Measurements from ENCODE around the gene REC114. TPM values are rescaled to one million over a fixed set of nuclear protein-coding genes. Genes with fewer than 3 reads are reported as not detected.

REC114 gene, protein sequence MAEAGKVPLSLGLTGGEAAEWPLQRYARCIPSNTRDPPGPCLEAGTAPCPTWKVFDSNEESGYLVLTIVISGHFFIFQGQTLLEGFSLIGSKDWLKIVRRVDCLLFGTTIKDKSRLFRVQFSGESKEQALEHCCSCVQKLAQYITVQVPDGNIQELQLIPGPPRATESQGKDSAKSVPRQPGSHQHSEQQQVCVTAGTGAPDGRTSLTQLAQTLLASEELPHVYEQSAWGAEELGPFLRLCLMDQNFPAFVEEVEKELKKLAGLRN
- not detected in 2 replicates for total RNA-seq
- not detected for total RNA-seq (2013)
- polyA plus RNA-seq, result not detected in 2 replicates
- polyA minus RNA-seq, result not detected in 2 replicates

DNA sequence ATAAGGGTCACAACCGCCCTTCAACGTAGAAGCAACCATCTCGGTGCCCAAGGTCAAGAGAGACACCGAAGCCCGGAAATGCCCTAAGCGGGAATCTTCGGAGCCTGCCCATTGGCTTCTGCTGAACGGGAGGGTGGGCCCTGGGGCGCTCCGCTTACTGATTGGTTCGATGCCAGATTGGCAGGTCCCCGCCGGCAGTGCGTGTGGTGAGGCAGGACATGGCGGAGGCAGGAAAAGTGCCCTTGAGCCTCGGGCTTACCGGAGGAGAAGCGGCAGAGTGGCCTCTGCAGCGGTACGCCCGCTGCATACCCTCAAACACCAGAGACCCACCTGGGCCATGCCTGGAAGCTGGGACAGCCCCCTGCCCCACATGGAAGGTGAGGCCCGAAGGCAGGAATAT lies at the start of gene REC114:
Gene REC114 (plus strand): TSS at position 197 of the 400 bp plus-strand sequence. CDS start 22 bp downstream, at position 219.
- POLR2A ChIA-PET, result no interaction called here
- H3K27me3 Mint-ChIP-seq, result peaks cover 33% of the 10 kb centered on the region
- WGBS (ENCODE audit: insufficient coverage), result 95% methylated on average over 22 of the region's 22 CpGs

DNA sequence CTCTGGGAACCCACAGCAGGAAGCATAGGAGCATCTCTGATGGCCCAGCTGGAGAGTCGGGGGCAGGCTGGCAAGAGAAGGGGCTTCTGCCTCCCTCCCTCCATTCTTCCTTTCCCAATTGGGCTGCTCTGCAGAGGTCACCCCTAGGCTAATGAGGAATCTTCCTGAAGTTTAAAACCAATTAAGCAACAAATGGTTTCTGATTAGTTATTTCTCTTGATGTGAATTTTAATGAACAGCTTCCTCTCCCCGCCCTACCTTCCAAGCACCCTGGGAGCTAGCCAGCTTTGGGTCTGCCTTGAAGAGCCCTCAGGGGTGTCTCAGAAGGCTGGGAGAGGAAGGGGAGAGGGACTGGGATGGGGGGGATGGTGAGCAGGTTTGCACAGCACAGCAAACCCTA lies 49.6 kb upstream of the REC114 start:
- CTCF ChIA-PET, result no interaction called here
- H3K9me3 Mint-ChIP-seq (ENCODE audit: insufficient read depth), result no peaks in the 10 kb centered on the region
- H2AFZ ChIP-seq (ENCODE audit: insufficient read depth, low read depth, low read length, poor library complexity, severe bottlenecking), result no peak overlapping the region

More for the DNA sequence above, at the start of gene REC114:
- Histone ChIP-seq H3K27ac (ENCODE audit: low read length in 2 of 2) (no peak within 1 kb of the TSS), H3K9ac (ENCODE audit: low read length) (no peak within 1 kb of the TSS), H4K20me1 (ENCODE audit: control insufficient read depth, insufficient read depth, low read length, poor library complexity, severe bottlenecking) (no peaks in the 10 kb centered on the region), H3K9me3 (ENCODE audit: control extremely low read depth in 1 of 3, control insufficient read depth in 2 of 3, insufficient read depth in 1 of 3, low read length in 2 of 3) (no peaks in the 10 kb centered on the region), H3K79me2 (ENCODE audit: control insufficient read depth, insufficient read depth, low read length) (no peaks in the 10 kb centered on the region), H3K27me3 (replicated peaks in 1 of 4; ENCODE audit: control extremely low read depth in 1 of 4, control insufficient read depth in 3 of 4, insufficient read depth in 4 of 4, low read length in 3 of 4) (peaks cover 0 to 8% (median 0%) of the 10 kb centered on the region in 4 experiments), H3K4me1 (ENCODE audit: control insufficient read depth in 2 of 2, insufficient read depth in 2 of 2, low read length in 2 of 2) (no peaks in the 10 kb centered on the region), H3K4me2 (replicated peaks; ENCODE audit: low read depth, low read length, poor library complexity, severe bottlenecking) (no peak within 1 kb of the TSS), H2AFZ (ENCODE audit: insufficient read depth, low read depth, low read length, poor library complexity, severe bottlenecking) (no peak within 1 kb of the TSS), H3K36me3 (replicated peaks in 1 of 2; ENCODE audit: control extremely low read depth in 1 of 2, control insufficient read depth in 1 of 2, extremely low read depth in 1 of 2, insufficient read depth in 2 of 2, low read length in 1 of 2) (no peaks in the 10 kb centered on the region), H3K4me3 (ENCODE audit: control extremely low read depth in 1 of 5, extremely low read depth in 1 of 5, insufficient read depth in 1 of 5, low read depth in 2 of 5, low read length in 4 of 5) (no peak within 1 kb of the TSS)
- intact Hi-C loops (cut with micrococcal nuclease), result no loop called here
- TF ChIP-seq, protein P1, sequence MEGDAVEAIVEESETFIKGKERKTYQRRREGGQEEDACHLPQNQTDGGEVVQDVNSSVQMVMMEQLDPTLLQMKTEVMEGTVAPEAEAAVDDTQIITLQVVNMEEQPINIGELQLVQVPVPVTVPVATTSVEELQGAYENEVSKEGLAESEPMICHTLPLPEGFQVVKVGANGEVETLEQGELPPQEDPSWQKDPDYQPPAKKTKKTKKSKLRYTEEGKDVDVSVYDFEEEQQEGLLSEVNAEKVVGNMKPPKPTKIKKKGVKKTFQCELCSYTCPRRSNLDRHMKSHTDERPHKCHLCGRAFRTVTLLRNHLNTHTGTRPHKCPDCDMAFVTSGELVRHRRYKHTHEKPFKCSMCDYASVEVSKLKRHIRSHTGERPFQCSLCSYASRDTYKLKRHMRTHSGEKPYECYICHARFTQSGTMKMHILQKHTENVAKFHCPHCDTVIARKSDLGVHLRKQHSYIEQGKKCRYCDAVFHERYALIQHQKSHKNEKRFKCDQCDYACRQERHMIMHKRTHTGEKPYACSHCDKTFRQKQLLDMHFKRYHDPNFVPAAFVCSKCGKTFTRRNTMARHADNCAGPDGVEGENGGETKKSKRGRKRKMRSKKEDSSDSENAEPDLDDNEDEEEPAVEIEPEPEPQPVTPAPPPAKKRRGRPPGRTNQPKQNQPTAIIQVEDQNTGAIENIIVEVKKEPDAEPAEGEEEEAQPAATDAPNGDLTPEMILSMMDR (IDR thresholded peaks at IDR 0.05), result no peak
- TF ChIP-seq EZH2 (IDR thresholded peaks at IDR 0.05; ENCODE audit: borderline replicate concordance, insufficient read depth, low read depth, low read length, poor library complexity, severe bottlenecking), result no peak
- DNase-seq (no peak), ATAC-seq (ENCODE audit: low read depth) (no peak)
- Mint-ChIP-seq H3K27ac (no peak within 1 kb of the TSS), H3K4me3 (no peak within 1 kb of the TSS), H3K9me3 (ENCODE audit: insufficient read depth) (no peaks in the 10 kb centered on the region), H3K4me1 (no peaks in the 10 kb centered on the region)
- CTCF ChIA-PET, result no interaction called here

More for the DNA sequence above, 49.6 kb upstream of the REC114 start:
- no peak overlapping the region for H3K4me3 Mint-ChIP-seq
- Histone ChIP-seq H3K9ac (ENCODE audit: low read length) (no peak overlapping the region), H3K27ac (ENCODE audit: low read length in 2 of 2) (no peak overlapping the region), H4K20me1 (ENCODE audit: control insufficient read depth, insufficient read depth, low read length, poor library complexity, severe bottlenecking) (no peaks in the 10 kb centered on the region), H3K79me2 (ENCODE audit: control insufficient read depth, insufficient read depth, low read length) (no peaks in the 10 kb centered on the region), H3K4me1 (ENCODE audit: control insufficient read depth in 2 of 2, insufficient read depth in 2 of 2, low read length in 2 of 2) (no peaks in the 10 kb centered on the region), H3K36me3 (replicated peaks in 1 of 2; ENCODE audit: control extremely low read depth in 1 of 2, control insufficient read depth in 1 of 2, extremely low read depth in 1 of 2, insufficient read depth in 2 of 2, low read length in 1 of 2) (no peaks in the 10 kb centered on the region), H3K27me3 (replicated peaks in 1 of 4; ENCODE audit: control extremely low read depth in 1 of 4, control insufficient read depth in 3 of 4, insufficient read depth in 4 of 4, low read length in 3 of 4) (peaks cover 0 to 6% (median 0%) of the 10 kb centered on the region in 4 experiments), H3K9me3 (ENCODE audit: control extremely low read depth in 1 of 3, control insufficient read depth in 2 of 3, insufficient read depth in 1 of 3, low read length in 2 of 3) (no peaks in the 10 kb centered on the region), H3K4me3 (ENCODE audit: control extremely low read depth in 1 of 5, extremely low read depth in 1 of 5, insufficient read depth in 1 of 5, low read depth in 2 of 5, low read length in 4 of 5) (no peak overlapping the region), H3K4me2 (replicated peaks; ENCODE audit: low read depth, low read length, poor library complexity, severe bottlenecking) (no peak overlapping the region)
- POLR2A ChIA-PET, result no interaction called here
- TF ChIP-seq, protein P1 (IDR thresholded peaks at IDR 0.05), result no peak
- TF ChIP-seq EZH2 (IDR thresholded peaks at IDR 0.05; ENCODE audit: borderline replicate concordance, insufficient read depth, low read depth, low read length, poor library complexity, severe bottlenecking), result no peak
- H3K27ac Mint-ChIP-seq, result no peak overlapping the region
- H3K27me3 Mint-ChIP-seq, result peaks cover 14% of the 10 kb centered on the region
- DNase-seq, result no peak
- no peak for ATAC-seq (ENCODE audit: low read depth)
- no CpG with 5 or more reads among the region's 2 CpGs for WGBS (ENCODE audit: insufficient coverage)
- H3K4me1 Mint-ChIP-seq, result no peaks in the 10 kb centered on the region
- intact Hi-C loops (cut with micrococcal nuclease), result no loop called here
